Measurements from ENCODE around the gene CDX1.

- TF ChIP-seq, protein P1, sequence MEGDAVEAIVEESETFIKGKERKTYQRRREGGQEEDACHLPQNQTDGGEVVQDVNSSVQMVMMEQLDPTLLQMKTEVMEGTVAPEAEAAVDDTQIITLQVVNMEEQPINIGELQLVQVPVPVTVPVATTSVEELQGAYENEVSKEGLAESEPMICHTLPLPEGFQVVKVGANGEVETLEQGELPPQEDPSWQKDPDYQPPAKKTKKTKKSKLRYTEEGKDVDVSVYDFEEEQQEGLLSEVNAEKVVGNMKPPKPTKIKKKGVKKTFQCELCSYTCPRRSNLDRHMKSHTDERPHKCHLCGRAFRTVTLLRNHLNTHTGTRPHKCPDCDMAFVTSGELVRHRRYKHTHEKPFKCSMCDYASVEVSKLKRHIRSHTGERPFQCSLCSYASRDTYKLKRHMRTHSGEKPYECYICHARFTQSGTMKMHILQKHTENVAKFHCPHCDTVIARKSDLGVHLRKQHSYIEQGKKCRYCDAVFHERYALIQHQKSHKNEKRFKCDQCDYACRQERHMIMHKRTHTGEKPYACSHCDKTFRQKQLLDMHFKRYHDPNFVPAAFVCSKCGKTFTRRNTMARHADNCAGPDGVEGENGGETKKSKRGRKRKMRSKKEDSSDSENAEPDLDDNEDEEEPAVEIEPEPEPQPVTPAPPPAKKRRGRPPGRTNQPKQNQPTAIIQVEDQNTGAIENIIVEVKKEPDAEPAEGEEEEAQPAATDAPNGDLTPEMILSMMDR (IDR thresholded peaks at IDR 0.05): no peak
- no peak for TF ChIP-seq POLR2A (IDR thresholded peaks at IDR 0.05)
Observed at GRCh38 chr5:150210644-150211043, 44.1 kb downstream of the CDX1 start.

All from adrenal gland (tissue), 5 donors.